IgD-negative memory B cell (primary cell): ENCODE measurements around the gene NAA35. TPM values are rescaled to one million over a fixed set of nuclear protein-coding genes. Genes with fewer than 3 reads are reported as not detected.
A peak's percentile ranks its signal among the peaks of the same experiment; 100 is the strongest.
"Not testable (repeated sequence)": the region's sequence is repeated elsewhere in the genome, so short reads cannot be mapped to it uniquely, and the experiment has no call there.

Experiments used
- H3K27ac Mint-ChIP-seq, 3 donors: one replicate each; pipeline ENCODE4 v1.8.0; 2020 to 2022; ENCODE audit warnings: mild to moderate bottlenecking in 3 of 3, mixed read lengths in 3 of 3, moderate library complexity in 1 of 3
- H3K27me3 Mint-ChIP-seq: one replicate; pipeline ENCODE4 v1.8.0; 2021; ENCODE audit warnings: mixed read lengths
- H3K36me3 Mint-ChIP-seq: one replicate; pipeline ENCODE4 v1.8.0; 2020; ENCODE audit warnings: mild to moderate bottlenecking, mixed read lengths
- H3K4me1 Mint-ChIP-seq, 3 donors: one replicate each; pipeline ENCODE4 v1.8.0; 2020 to 2022; ENCODE audit warnings: mixed read lengths in 3 of 3, mild to moderate bottlenecking in 1 of 3
- H3K4me3 Mint-ChIP-seq, 4 donors: one replicate each; pipeline ENCODE4 v1.8.0; 2020 to 2022; ENCODE audit warnings: mild to moderate bottlenecking in 4 of 4, mixed read lengths in 4 of 4, moderate library complexity in 3 of 4
- H3K9me3 Mint-ChIP-seq, 3 donors: one replicate each; pipeline ENCODE4 v1.8.0; 2020 to 2021; ENCODE audit warnings: mixed read lengths in 3 of 3, mild to moderate bottlenecking in 1 of 3
- polyA plus RNA-seq: library from polyadenylated mRNA; unstranded; fragments of 300-500 nt; fragmentation: Illumina TruSeq; gene quantifications from one replicate; pipeline ENCODE4 v1.2.3, GENCODE V29; 2021

Gene NAA35
- polyA plus RNA-seq, 1 donor from 2014 or later = 12.6 TPM

- Mint-ChIP-seq H3K27ac (no peak overlapping the region), H3K36me3 (peaks cover 5% of the 10 kb centered on the region), H3K4me3 (no peak overlapping the region), H3K27me3 (no peaks in the 10 kb centered on the region), H3K4me1 (no peaks in the 10 kb centered on the region), H3K9me3 (no peaks in the 10 kb centered on the region)
Observed at GRCh38 chr9:85973238-85973637, 32.3 kb downstream of the NAA35 start.

- not testable (repeated sequence) for H3K4me3 Mint-ChIP-seq, H3K27ac Mint-ChIP-seq, H3K9me3 Mint-ChIP-seq, H3K27me3 Mint-ChIP-seq, H3K36me3 Mint-ChIP-seq, H3K4me1 Mint-ChIP-seq
Observed at GRCh38 chr9:85974055-85974547, 33.2 kb downstream of the NAA35 start.

GRCh38 chr9:85978496-85978895 is 37.5 kb downstream of the NAA35 start:
- Mint-ChIP-seq H3K27ac (no peak overlapping the region), H3K4me1 (peaks cover 0 to 1% (median 0%) of the 10 kb centered on the region in 3 donors), H3K4me3 (no peak overlapping the region), H3K27me3 (no peaks in the 10 kb centered on the region), H3K36me3 (peaks cover 16% of the 10 kb centered on the region), H3K9me3 (no peaks in the 10 kb centered on the region)

- Mint-ChIP-seq H3K27ac (no peak overlapping the region), H3K27me3 (no peaks in the 10 kb centered on the region), H3K9me3 (no peaks in the 10 kb centered on the region), H3K36me3 (peaks cover 31% of the 10 kb centered on the region), H3K4me1 (peaks cover 0 to 3% (median 0%) of the 10 kb centered on the region in 3 donors), H3K4me3 (no peak overlapping the region)
Observed at GRCh38 chr9:85981369-85981768, 40.4 kb downstream of the NAA35 start.

GRCh38 chr9:85984457-85984856 is 43.5 kb downstream of the NAA35 start:
- H3K36me3 Mint-ChIP-seq = peaks cover 37% of the 10 kb centered on the region
- no peaks in the 10 kb centered on the region for H3K9me3 Mint-ChIP-seq
- H3K27ac Mint-ChIP-seq = no peak overlapping the region
- H3K4me1 Mint-ChIP-seq = peaks cover 0 to 3% (median 0%) of the 10 kb centered on the region in 3 donors
- no peak overlapping the region for H3K4me3 Mint-ChIP-seq
- no peaks in the 10 kb centered on the region for H3K27me3 Mint-ChIP-seq

GRCh38 chr9:85987236-85987635 is 46.3 kb downstream of the NAA35 start:
- H3K4me3 Mint-ChIP-seq = no peak overlapping the region
- peaks cover 0 to 1% (median 0%) of the 10 kb centered on the region in 3 donors for H3K4me1 Mint-ChIP-seq
- peaks cover 32% of the 10 kb centered on the region for H3K36me3 Mint-ChIP-seq
- H3K9me3 Mint-ChIP-seq = no peaks in the 10 kb centered on the region
- H3K27me3 Mint-ChIP-seq = no peaks in the 10 kb centered on the region
- no peak overlapping the region for H3K27ac Mint-ChIP-seq

- Mint-ChIP-seq H3K4me3 (no peak overlapping the region), H3K4me1 (no peaks in the 10 kb centered on the region), H3K27ac (no peak overlapping the region), H3K27me3 (no peaks in the 10 kb centered on the region), H3K36me3 (peaks cover 21% of the 10 kb centered on the region), H3K9me3 (no peaks in the 10 kb centered on the region)
Observed at GRCh38 chr9:85994191-85994590, 53.2 kb downstream of the NAA35 start.

- Mint-ChIP-seq H3K4me3 (no peak overlapping the region), H3K27ac (no peak overlapping the region), H3K36me3 (peaks cover 17% of the 10 kb centered on the region)
Observed at GRCh38 chr9:85995097-85995496, 54.2 kb downstream of the NAA35 start.

GRCh38 chr9:85995599-85995998 is 54.7 kb downstream of the NAA35 start:
- no peaks in the 10 kb centered on the region for H3K4me1 Mint-ChIP-seq
- H3K27ac Mint-ChIP-seq = no peak overlapping the region

More at GRCh38 chr9:85995097-85995496, 54.2 kb downstream of the NAA35 start:
- Mint-ChIP-seq H3K9me3 (no peaks in the 10 kb centered on the region), H3K27me3 (no peaks in the 10 kb centered on the region), H3K4me1 (no peaks in the 10 kb centered on the region)

GRCh38 chr9:86005253-86005775 is 64.4 kb downstream of the NAA35 start:
- no peak overlapping the region for H3K27ac Mint-ChIP-seq
- peaks cover 0 to 2% (median 0%) of the 10 kb centered on the region in 3 donors for H3K4me1 Mint-ChIP-seq
- H3K36me3 Mint-ChIP-seq = peaks cover 50% of the 10 kb centered on the region
- H3K4me3 Mint-ChIP-seq = no peak overlapping the region
- no peaks in the 10 kb centered on the region for H3K27me3 Mint-ChIP-seq
- H3K9me3 Mint-ChIP-seq = peaks cover 2 to 12% (median 5%) of the 10 kb centered on the region in 3 donors

More at GRCh38 chr9:85995599-85995998, 54.7 kb downstream of the NAA35 start:
- Mint-ChIP-seq H3K9me3 (no peaks in the 10 kb centered on the region), H3K4me3 (no peak overlapping the region), H3K27me3 (no peaks in the 10 kb centered on the region), H3K36me3 (peaks cover 22% of the 10 kb centered on the region)

- Mint-ChIP-seq H3K36me3 (peaks cover 31% of the 10 kb centered on the region), H3K4me1 (no peaks in the 10 kb centered on the region), H3K4me3 (no peak overlapping the region), H3K9me3 (peaks cover 2 to 8% (median 3%) of the 10 kb centered on the region in 3 donors), H3K27ac (peak overlapping the region in 1 of 3 donors; percentile 10), H3K27me3 (no peaks in the 10 kb centered on the region)
Observed at GRCh38 chr9:86009133-86009532, 68.2 kb downstream of the NAA35 start.

GRCh38 chr9:86020731-86021130 is 79.8 kb downstream of the NAA35 start:
- Mint-ChIP-seq H3K9me3 (no peaks in the 10 kb centered on the region), H3K4me1 (no peaks in the 10 kb centered on the region), H3K4me3 (no peak overlapping the region), H3K36me3 (peaks cover 26% of the 10 kb centered on the region), H3K27me3 (no peaks in the 10 kb centered on the region), H3K27ac (peak overlapping the region in 1 of 3 donors; percentile 7)

- no peaks in the 10 kb centered on the region for H3K4me1 Mint-ChIP-seq
- H3K27me3 Mint-ChIP-seq = no peaks in the 10 kb centered on the region
- H3K9me3 Mint-ChIP-seq = no peaks in the 10 kb centered on the region
- H3K36me3 Mint-ChIP-seq = peaks cover 26% of the 10 kb centered on the region
- peak overlapping the region in 1 of 3 donors; percentile 7 for H3K27ac Mint-ChIP-seq
- no peak overlapping the region for H3K4me3 Mint-ChIP-seq
Observed at GRCh38 chr9:86021166-86021565, 80.2 kb downstream of the NAA35 start.

- Mint-ChIP-seq H3K4me1 (no peaks in the 10 kb centered on the region), H3K9me3 (peaks cover 0 to 3% (median 0%) of the 10 kb centered on the region in 3 donors), H3K27ac (peak overlapping the region in 1 of 3 donors; percentile 9), H3K27me3 (no peaks in the 10 kb centered on the region), H3K4me3 (no peak overlapping the region), H3K36me3 (peaks cover 20% of the 10 kb centered on the region)
Observed at GRCh38 chr9:86022687-86023266, 81.8 kb downstream of the NAA35 start.

- no peak overlapping the region for H3K4me3 Mint-ChIP-seq
- H3K4me1 Mint-ChIP-seq = no peaks in the 10 kb centered on the region
- peaks cover 0 to 3% (median 0%) of the 10 kb centered on the region in 3 donors for H3K9me3 Mint-ChIP-seq
- no peak overlapping the region for H3K27ac Mint-ChIP-seq
- H3K27me3 Mint-ChIP-seq = no peaks in the 10 kb centered on the region
- peaks cover 11% of the 10 kb centered on the region for H3K36me3 Mint-ChIP-seq
Observed at GRCh38 chr9:86027767-86028166, 86.8 kb downstream of the NAA35 start.
